Prostate gland (tissue), 2 donors: Measurements from ENCODE around the gene LMCD1. TPM values are rescaled to one million over a fixed set of nuclear protein-coding genes. Genes with fewer than 3 reads are reported as not detected.

ENCODE experiments used
- DNase-seq: peaks from one replicate; pipeline ENCODE4 v3.0.0-alpha.2; 2019; ENCODE audit warnings: low spot score
- H3K27ac ChIP-seq, 2 donors: fragments of 200-600 bp; sonication (generic); 2 replicates each; pipeline ENCODE4 v1.5.1; 2017 to 2019
- H3K27me3 ChIP-seq: fragments of 200-600 bp; sonication (generic); replicated peaks from 2 replicates; pipeline ENCODE4 v1.5.1; 2019; ENCODE audit not compliant: insufficient read depth
- H3K36me3 ChIP-seq, 2 donors: fragments of 200-600 bp; sonication (generic); 1 replicate in 1 of 2; 2 replicates in 1 of 2; pipeline versions ENCODE4 v1.5.1 to v1.8.1; 2017 to 2019
- H3K4me1 ChIP-seq: fragments of 200-600 bp; sonication (generic); replicated peaks from 2 replicates; pipeline ENCODE4 v1.5.1; 2019
- H3K4me3 ChIP-seq, 2 donors: fragments of 200-600 bp; sonication (generic); 2 replicates each; pipeline ENCODE4 v1.5.1; 2017 to 2019
- H3K9me3 ChIP-seq: fragments of 200-600 bp; sonication (generic); 2 replicates; pipeline ENCODE4 v1.5.1; 2017
- CTCF ChIP-seq, 4 experiments: fragments of 200-600 bp in 2 of 4; fragments of 450-650 bp in 2 of 4; sonication (generic) in 2 of 4; IDR thresholded peaks; 1 replicate in 3 of 4; 2 replicates in 1 of 4; pipeline ENCODE4 v1.5.1; 2016 to 2019; ENCODE audit warnings: antibody characterized with exemption in 4 of 4, mild to moderate bottlenecking in 2 of 4, moderate library complexity in 2 of 4
- POLR2A ChIP-seq: fragments of 450-650 bp; IDR thresholded peaks from one replicate; pipeline ENCODE4 v1.6.1; 2016; ENCODE audit warnings: antibody characterized with exemption, mild to moderate bottlenecking
- POLR2AphosphoS5 ChIP-seq: sonication (generic); formaldehyde crosslinking; IDR thresholded peaks from one replicate; pipeline ENCODE4 v1.6.1; 2017; ENCODE audit warnings: antibody characterized with exemption
- WGBS: methylation state at CpG from one replicate; pipeline ENCODE4 v1.1.5; 2018; 5-methylcytosine and 5-hydroxymethylcytosine counted together
- intact Hi-C: fragments of 100-400 bp; cut with DNase I; formaldehyde crosslinking; loops from one replicate; pipeline ENCODE4 v1.14.2; 2022
- total RNA-seq, 2 donors: library from RNA; depleted of rRNA; stranded (reverse); fragments of >200 nt; gene quantifications; one replicate each; pipeline ENCODE4 v1.1.0, GENCODE V29; 2016

Gene LMCD1
- total RNA-seq, 2 donors from 2014 or later: 73.0 to 144 TPM

GRCh38 chr3:8482960-8483665 is 18.5 kb upstream of the LMCD1 start:
- intact Hi-C loops: no loop called here
- Histone ChIP-seq H3K9me3 (no peaks in the 10 kb centered on the region), H3K27me3 (no peaks in the 10 kb centered on the region), H3K36me3 (no peaks in the 10 kb centered on the region), H3K4me3 (no peak overlapping the region), H3K4me1 (peaks cover 7% of the 10 kb centered on the region), H3K27ac (peak overlapping the region in 1 of 2 donors; percentile 41)
- WGBS: 31% methylated on average over 4 of the region's 4 CpGs
- TF ChIP-seq POLR2A (no peak), POLR2AphosphoS5 (peak; percentile 92), CTCF (IDR thresholded peaks at IDR 0.05) (no peak)
- peak; percentile 90 for DNase-seq

GRCh38 chr3:8484409-8485140 is 17.0 kb upstream of the LMCD1 start:
- Histone ChIP-seq H3K4me3 (no peak overlapping the region), H3K36me3 (no peaks in the 10 kb centered on the region), H3K9me3 (no peaks in the 10 kb centered on the region), H3K27ac (no peak overlapping the region), H3K27me3 (no peaks in the 10 kb centered on the region), H3K4me1 (peaks cover 7% of the 10 kb centered on the region)
- intact Hi-C loops: no loop called here
- DNase-seq: no peak
- 67% methylated on average over 5 of the region's 5 CpGs for WGBS
- TF ChIP-seq POLR2A (no peak), CTCF (IDR thresholded peaks at IDR 0.05) (no peak)

- WGBS: 83% methylated on average over 3 of the region's 3 CpGs
- no peaks in the 10 kb centered on the region for H3K9me3 ChIP-seq
- no peak overlapping the region for H3K4me3 ChIP-seq
- H3K27me3 ChIP-seq: no peaks in the 10 kb centered on the region
- H3K27ac ChIP-seq: no peak overlapping the region
- no peak for TF ChIP-seq CTCF (IDR thresholded peaks at IDR 0.05)
- no peak for TF ChIP-seq POLR2A
- TF ChIP-seq POLR2AphosphoS5: no peak
- H3K4me1 ChIP-seq: peaks cover 7% of the 10 kb centered on the region
- no peak for DNase-seq
- intact Hi-C loops: no loop called here
- H3K36me3 ChIP-seq: no peaks in the 10 kb centered on the region
Measured at GRCh38 chr3:8485141-8485870, 16.3 kb upstream of the LMCD1 start.

- 64% methylated on average over 3 of the region's 3 CpGs for WGBS
- H3K4me3 ChIP-seq: no peak overlapping the region
- intact Hi-C loops: no loop called here
- no peak for DNase-seq
- no peaks in the 10 kb centered on the region for H3K9me3 ChIP-seq
- H3K27me3 ChIP-seq: no peaks in the 10 kb centered on the region
- H3K27ac ChIP-seq: no peak overlapping the region
- no peak for TF ChIP-seq CTCF (IDR thresholded peaks at IDR 0.05)
- TF ChIP-seq POLR2A: no peak
- no peak for TF ChIP-seq POLR2AphosphoS5
- H3K36me3 ChIP-seq: no peaks in the 10 kb centered on the region
- peaks cover 4% of the 10 kb centered on the region for H3K4me1 ChIP-seq
Measured at GRCh38 chr3:8485943-8486342, 15.7 kb upstream of the LMCD1 start.
